Liver (tissue), 9 donors: ENCODE data around the gene IFRD2. TPM values are rescaled to one million over a fixed set of nuclear protein-coding genes. Genes with fewer than 3 reads are reported as not detected.

Source experiments
- DNase-seq: peaks from one replicate; pipeline ENCODE4 v3.0.0-alpha.2; 2017; ENCODE audit warnings: low spot score
- H3K27ac ChIP-seq, 2 donors: one replicate each; pipeline ENCODE4 v1.7.0; 2013; ENCODE audit warnings: inconsistent platforms in 2 of 2, low read length in 2 of 2, control low read depth in 1 of 2, low read depth in 1 of 2, mild to moderate bottlenecking in 1 of 2
- H3K27me3 ChIP-seq, 4 donors: one replicate each; pipeline versions ENCODE4 v1.6.1 to v1.7.0; 2013; ENCODE audit warnings: low read length in 3 of 4, inconsistent platforms in 1 of 4, mild to moderate bottlenecking in 1 of 4, moderate library complexity in 1 of 4; ENCODE audit not compliant: control insufficient read depth in 4 of 4, insufficient read depth in 4 of 4
- H3K36me3 ChIP-seq, 4 donors: one replicate each; pipeline versions ENCODE4 v1.6.1 to v1.7.0; 2013; ENCODE audit warnings: low read length in 3 of 4, mild to moderate bottlenecking in 3 of 4, low read depth in 1 of 4, moderate library complexity in 1 of 4; ENCODE audit not compliant: control insufficient read depth in 4 of 4, insufficient read depth in 3 of 4
- H3K4me1 ChIP-seq, 4 donors: one replicate each; pipeline versions ENCODE4 v1.6.1 to v1.7.0; 2013; ENCODE audit warnings: low read length in 3 of 4, mild to moderate bottlenecking in 3 of 4, moderate library complexity in 1 of 4; ENCODE audit not compliant: control insufficient read depth in 4 of 4, insufficient read depth in 4 of 4
- H3K4me3 ChIP-seq, 3 donors: one replicate each; pipeline versions ENCODE4 v1.6.1 to v1.7.0; 2013; ENCODE audit warnings: low read length in 3 of 3, control low read depth in 1 of 3, low read depth in 1 of 3, mild to moderate bottlenecking in 1 of 3
- H3K9ac ChIP-seq, 2 donors: one replicate each; pipeline ENCODE4 v1.7.0; 2013; ENCODE audit warnings: low read length in 2 of 2, mild to moderate bottlenecking in 2 of 2, moderate library complexity in 2 of 2, control low read depth in 1 of 2, low read depth in 1 of 2
- H3K9me3 ChIP-seq, 4 donors: one replicate each; pipeline versions ENCODE4 v1.6.1 to v1.7.0; 2013; ENCODE audit warnings: low read length in 3 of 4; ENCODE audit not compliant: control insufficient read depth in 4 of 4
- FOXA1 ChIP-seq: IDR thresholded peaks from 2 replicates; pipeline ENCODE4 v1.6.1; 2016; ENCODE audit warnings: antibody characterized with exemption
- GABPA ChIP-seq, 2 donors: IDR thresholded peaks in 1 of 2; conservative IDR thresholded peaks in 1 of 2; 2 replicates each; pipeline ENCODE4 v1.6.1; 2016; ENCODE audit warnings: antibody characterized with exemption in 2 of 2, mild to moderate bottlenecking in 1 of 2, moderate library complexity in 1 of 2
- HNF4A ChIP-seq, 2 donors: conservative IDR thresholded peaks; 2 replicates each; pipeline ENCODE4 v1.6.1; 2016; ENCODE audit warnings: antibody characterized with exemption in 2 of 2, mild to moderate bottlenecking in 2 of 2
- HNF4G ChIP-seq: IDR thresholded peaks from 2 replicates; pipeline ENCODE4 v1.6.1; 2016; ENCODE audit warnings: antibody characterized with exemption
- JUND ChIP-seq, 2 donors: IDR thresholded peaks; 2 replicates each; pipeline ENCODE4 v1.6.1; 2016; ENCODE audit warnings: antibody characterized with exemption in 2 of 2
- NR2F2 ChIP-seq: IDR thresholded peaks from 2 replicates; pipeline ENCODE4 v1.6.1; 2016; ENCODE audit warnings: antibody characterized with exemption
- RAD21 ChIP-seq, 2 donors: IDR thresholded peaks; 2 replicates each; pipeline ENCODE4 v1.6.1; 2016; ENCODE audit warnings: antibody characterized with exemption in 2 of 2, mild to moderate bottlenecking in 2 of 2
- RXRA ChIP-seq, 2 donors: IDR thresholded peaks; 2 replicates each; pipeline ENCODE4 v1.6.1; 2017 to 2018; ENCODE audit warnings: antibody characterized with exemption in 2 of 2, mild to moderate bottlenecking in 1 of 2
- TAF1 ChIP-seq: conservative IDR thresholded peaks from 2 replicates; pipeline ENCODE4 v1.6.1; 2016; ENCODE audit warnings: antibody characterized with exemption, mild to moderate bottlenecking
- YY1 ChIP-seq: IDR thresholded peaks from 2 replicates; pipeline ENCODE4 v1.6.1; 2016; ENCODE audit warnings: antibody characterized with exemption, mild to moderate bottlenecking
- WGBS: extraction: QIAGEN DNeasy Blood & Tissue Kit; methylation state at CpG from one replicate; pipeline ENCODE4 v1.1.7; 2013; 5-methylcytosine and 5-hydroxymethylcytosine counted together
- polyA plus RNA-seq, 2 donors: library from polyadenylated mRNA; stranded (reverse) in 1 of 2; unstranded in 1 of 2; fragments of 200-250 nt in 1 of 2; fragments of >200 nt in 1 of 2; fragmentation: Nextera tagmentation in 1 of 2; extraction: Ambion mirVana in 1 of 2; gene quantifications; one replicate each; pipeline versions ENCODE4 v1.2.1 to v1.2.3, GENCODE V29; 2013 to 2015
- total RNA-seq, 2 donors: library from RNA; depleted of rRNA; stranded (reverse); fragments of >200 nt; gene quantifications; one replicate each; pipeline ENCODE4 v1.2.3, GENCODE V29; 2014
- TF ChIP-seq, protein P1 (sequence below): IDR thresholded peaks from 2 replicates; pipeline ENCODE4 v1.6.1; 2016; ENCODE audit warnings: antibody characterized with exemption, mild to moderate bottlenecking
- TF ChIP-seq, protein P2 (sequence below): IDR thresholded peaks from 2 replicates; pipeline ENCODE4 v1.6.1; 2016; ENCODE audit warnings: antibody characterized with exemption
- TF ChIP-seq, protein P3 (sequence below): IDR thresholded peaks from 2 replicates; pipeline ENCODE4 v1.6.1; 2016; ENCODE audit warnings: antibody characterized with exemption
- donor health status: healthy.
- donor health status: healthy.
- donor health status: healthy.
- donor health status: healthy.
- donor health status: healthy.

IFRD2 gene
- total and polyA plus RNA-seq, 4 donors = 55.7 to 91.2 (median 63.2) TPM

DNA sequence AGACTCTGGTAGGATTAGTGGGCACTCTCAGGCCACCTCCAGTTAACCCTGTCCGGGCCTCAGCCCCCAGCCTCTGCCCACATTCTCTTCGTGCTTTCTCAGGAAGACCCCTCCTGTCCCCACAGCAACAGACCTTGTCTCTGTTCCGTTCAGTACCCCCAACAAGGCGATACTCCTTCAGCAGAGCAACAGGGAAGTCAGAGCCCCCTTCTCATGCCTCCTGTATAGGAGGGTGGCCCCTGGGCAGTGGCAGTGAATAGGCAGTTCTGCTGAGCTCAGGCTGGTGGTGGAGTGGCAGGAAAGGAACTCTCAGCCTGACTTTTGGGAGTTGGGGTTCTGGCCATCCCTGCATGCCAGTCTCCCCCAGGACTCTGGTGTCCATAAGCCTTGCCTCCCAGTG is 22.8 kb downstream of the IFRD2 start:
- no peak overlapping the region for H3K4me3 ChIP-seq
- H3K27ac ChIP-seq = no peak overlapping the region
- DNase-seq = no peak
- H3K4me1 ChIP-seq = peaks cover 1 to 43% (median 21%) of the 10 kb centered on the region in 4 donors
- H3K9ac ChIP-seq = no peak overlapping the region
- no peaks in the 10 kb centered on the region for H3K9me3 ChIP-seq
- H3K27me3 ChIP-seq = no peaks in the 10 kb centered on the region
- 78% methylated on average over 4 of the region's 4 CpGs for WGBS
- TF ChIP-seq RXRA (IDR thresholded peaks at IDR 0.05) = no peak
- H3K36me3 ChIP-seq = no peaks in the 10 kb centered on the region

- Histone ChIP-seq H3K27me3 (no peaks in the 10 kb centered on the region), H3K36me3 (no peaks in the 10 kb centered on the region), H3K4me3 (no peak within 1 kb of the TSS), H3K4me1 (peaks cover 1 to 41% (median 17%) of the 10 kb centered on the region in 4 donors), H3K9me3 (no peaks in the 10 kb centered on the region), H3K27ac (no peak within 1 kb of the TSS), H3K9ac (no peak within 1 kb of the TSS)
- no peak for DNase-seq
- TF ChIP-seq, protein P1, sequence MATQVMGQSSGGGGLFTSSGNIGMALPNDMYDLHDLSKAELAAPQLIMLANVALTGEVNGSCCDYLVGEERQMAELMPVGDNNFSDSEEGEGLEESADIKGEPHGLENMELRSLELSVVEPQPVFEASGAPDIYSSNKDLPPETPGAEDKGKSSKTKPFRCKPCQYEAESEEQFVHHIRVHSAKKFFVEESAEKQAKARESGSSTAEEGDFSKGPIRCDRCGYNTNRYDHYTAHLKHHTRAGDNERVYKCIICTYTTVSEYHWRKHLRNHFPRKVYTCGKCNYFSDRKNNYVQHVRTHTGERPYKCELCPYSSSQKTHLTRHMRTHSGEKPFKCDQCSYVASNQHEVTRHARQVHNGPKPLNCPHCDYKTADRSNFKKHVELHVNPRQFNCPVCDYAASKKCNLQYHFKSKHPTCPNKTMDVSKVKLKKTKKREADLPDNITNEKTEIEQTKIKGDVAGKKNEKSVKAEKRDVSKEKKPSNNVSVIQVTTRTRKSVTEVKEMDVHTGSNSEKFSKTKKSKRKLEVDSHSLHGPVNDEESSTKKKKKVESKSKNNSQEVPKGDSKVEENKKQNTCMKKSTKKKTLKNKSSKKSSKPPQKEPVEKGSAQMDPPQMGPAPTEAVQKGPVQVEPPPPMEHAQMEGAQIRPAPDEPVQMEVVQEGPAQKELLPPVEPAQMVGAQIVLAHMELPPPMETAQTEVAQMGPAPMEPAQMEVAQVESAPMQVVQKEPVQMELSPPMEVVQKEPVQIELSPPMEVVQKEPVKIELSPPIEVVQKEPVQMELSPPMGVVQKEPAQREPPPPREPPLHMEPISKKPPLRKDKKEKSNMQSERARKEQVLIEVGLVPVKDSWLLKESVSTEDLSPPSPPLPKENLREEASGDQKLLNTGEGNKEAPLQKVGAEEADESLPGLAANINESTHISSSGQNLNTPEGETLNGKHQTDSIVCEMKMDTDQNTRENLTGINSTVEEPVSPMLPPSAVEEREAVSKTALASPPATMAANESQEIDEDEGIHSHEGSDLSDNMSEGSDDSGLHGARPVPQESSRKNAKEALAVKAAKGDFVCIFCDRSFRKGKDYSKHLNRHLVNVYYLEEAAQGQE = no peak
- no peak for TF ChIP-seq NR2F2
- no peak for TF ChIP-seq TAF1
- TF ChIP-seq JUND (IDR thresholded peaks at IDR 0.05) = no peak
- 62% methylated on average over 21 of the region's 21 CpGs for WGBS
Observed at GRCh38 chr3:50268703-50269451, 23.4 kb downstream of the IFRD2 start, which contains the start of gene SEMA3B. TSS of gene SEMA3B (plus strand) at chr3:50269147. CDS start at chr3:50269241, 94 bp downstream.

DNA sequence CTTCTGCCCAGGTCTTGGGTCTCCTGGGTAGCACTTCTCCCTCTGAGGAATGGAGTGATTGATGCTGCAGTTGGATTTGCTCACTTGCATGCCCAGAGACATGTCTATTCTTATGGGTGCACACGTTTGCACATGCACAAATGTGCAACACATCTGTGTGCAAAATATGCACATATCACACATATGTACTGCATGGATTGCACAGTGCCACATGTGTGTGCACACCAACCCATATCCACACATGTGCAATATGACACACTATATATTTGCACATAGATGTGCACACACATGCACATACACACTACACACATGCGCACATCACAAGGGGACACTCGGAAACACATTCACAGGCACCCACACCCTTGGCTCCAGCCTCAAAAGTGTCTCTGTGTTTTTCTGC is 24.0 kb downstream of the IFRD2 start:
- no peak for TF ChIP-seq GABPA (IDR thresholded peaks at IDR 0.05 in 1 of 2, conservative IDR thresholded peaks at IDR 0.05 in 1 of 2)
- no peak for TF ChIP-seq JUND (IDR thresholded peaks at IDR 0.05)
- TF ChIP-seq, protein P2, sequence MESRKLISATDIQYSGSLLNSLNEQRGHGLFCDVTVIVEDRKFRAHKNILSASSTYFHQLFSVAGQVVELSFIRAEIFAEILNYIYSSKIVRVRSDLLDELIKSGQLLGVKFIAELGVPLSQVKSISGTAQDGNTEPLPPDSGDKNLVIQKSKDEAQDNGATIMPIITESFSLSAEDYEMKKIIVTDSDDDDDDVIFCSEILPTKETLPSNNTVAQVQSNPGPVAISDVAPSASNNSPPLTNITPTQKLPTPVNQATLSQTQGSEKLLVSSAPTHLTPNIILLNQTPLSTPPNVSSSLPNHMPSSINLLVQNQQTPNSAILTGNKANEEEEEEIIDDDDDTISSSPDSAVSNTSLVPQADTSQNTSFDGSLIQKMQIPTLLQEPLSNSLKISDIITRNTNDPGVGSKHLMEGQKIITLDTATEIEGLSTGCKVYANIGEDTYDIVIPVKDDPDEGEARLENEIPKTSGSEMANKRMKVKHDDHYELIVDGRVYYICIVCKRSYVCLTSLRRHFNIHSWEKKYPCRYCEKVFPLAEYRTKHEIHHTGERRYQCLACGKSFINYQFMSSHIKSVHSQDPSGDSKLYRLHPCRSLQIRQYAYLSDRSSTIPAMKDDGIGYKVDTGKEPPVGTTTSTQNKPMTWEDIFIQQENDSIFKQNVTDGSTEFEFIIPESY = no peak
- TF ChIP-seq, protein P3, sequence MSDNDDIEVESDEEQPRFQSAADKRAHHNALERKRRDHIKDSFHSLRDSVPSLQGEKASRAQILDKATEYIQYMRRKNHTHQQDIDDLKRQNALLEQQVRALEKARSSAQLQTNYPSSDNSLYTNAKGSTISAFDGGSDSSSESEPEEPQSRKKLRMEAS = no peak
- TF ChIP-seq TAF1 = no peak
- TF ChIP-seq HNF4G = no peak
- no peak for TF ChIP-seq HNF4A (conservative IDR thresholded peaks at IDR 0.05)
- no peak for TF ChIP-seq RXRA (IDR thresholded peaks at IDR 0.05)
- no peak for TF ChIP-seq YY1
- TF ChIP-seq FOXA1 = no peak
- no peak for TF ChIP-seq RAD21 (IDR thresholded peaks at IDR 0.05)
- TF ChIP-seq, protein P1 = no peak
- Histone ChIP-seq H3K4me3 (no peak overlapping the region), H3K9ac (no peak overlapping the region), H3K36me3 (no peaks in the 10 kb centered on the region), H3K9me3 (no peaks in the 10 kb centered on the region), H3K27me3 (no peaks in the 10 kb centered on the region), H3K27ac (no peak overlapping the region), H3K4me1 (peaks cover 1 to 38% (median 13%) of the 10 kb centered on the region in 4 donors)
- WGBS = 68% methylated on average over 3 of the region's 3 CpGs
- DNase-seq = no peak
